NOMO-1 treated with dmso at 0.1 percent for 144 hours (cell line): ENCODE data around the gene ZNF799.
"Not testable (repeated sequence)": the region's sequence is repeated elsewhere in the genome, so short reads cannot be mapped to it uniquely, and the experiment has no call there.

ENCODE experiments used
- DNase-seq: peaks from one replicate; lab custom pipeline; 2025; ENCODE audit not compliant: unreplicated experiment; lab: John Stamatoyannopoulos, UW

ZNF799 gene

DNA sequence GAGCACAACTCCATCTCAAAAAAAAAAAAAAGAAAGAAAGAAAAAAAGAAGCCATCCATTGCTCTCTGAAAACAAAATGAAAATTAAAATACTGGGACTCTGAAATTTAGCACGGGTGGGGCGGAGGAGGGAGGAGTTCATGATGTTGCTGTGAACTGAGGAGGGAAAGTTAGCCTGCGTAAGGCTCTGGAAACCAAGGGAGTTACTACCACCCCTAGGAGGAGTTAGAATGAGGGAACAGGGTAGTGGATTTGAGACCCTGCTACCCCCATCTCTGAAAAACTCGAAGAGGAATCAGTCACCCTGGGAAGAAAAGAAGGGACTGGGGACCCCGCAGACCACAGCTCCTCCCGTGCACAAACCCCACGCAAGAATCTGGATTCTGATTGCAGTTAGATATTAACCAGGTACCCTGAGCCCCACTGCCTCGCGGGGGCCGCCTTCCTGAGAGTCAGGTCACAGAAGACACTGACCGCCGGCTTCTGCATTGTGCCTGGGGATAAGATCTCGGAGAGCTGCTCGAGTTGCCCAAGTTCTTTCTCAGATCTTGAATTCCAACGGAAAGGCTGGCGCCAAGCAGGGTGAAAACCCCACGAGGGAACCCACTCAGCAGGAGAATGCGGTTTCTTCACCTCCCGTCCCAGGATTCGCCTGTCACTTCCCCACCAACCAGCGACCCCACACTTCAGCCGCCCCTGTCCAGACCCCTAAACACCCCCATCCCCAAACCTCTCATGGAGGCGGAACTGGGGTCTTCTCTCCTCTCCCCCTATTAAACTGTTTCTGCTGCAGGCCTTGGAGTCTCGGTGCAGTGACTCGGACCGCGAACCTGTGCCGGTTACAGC, 36.5 kb downstream of the ZNF799 start:
- DNase-seq: no peak

- DNase-seq: not testable (repeated sequence)
Observed at GRCh38 chr19:12362236-12362635, 38.8 kb downstream of the ZNF799 start.

DNA sequence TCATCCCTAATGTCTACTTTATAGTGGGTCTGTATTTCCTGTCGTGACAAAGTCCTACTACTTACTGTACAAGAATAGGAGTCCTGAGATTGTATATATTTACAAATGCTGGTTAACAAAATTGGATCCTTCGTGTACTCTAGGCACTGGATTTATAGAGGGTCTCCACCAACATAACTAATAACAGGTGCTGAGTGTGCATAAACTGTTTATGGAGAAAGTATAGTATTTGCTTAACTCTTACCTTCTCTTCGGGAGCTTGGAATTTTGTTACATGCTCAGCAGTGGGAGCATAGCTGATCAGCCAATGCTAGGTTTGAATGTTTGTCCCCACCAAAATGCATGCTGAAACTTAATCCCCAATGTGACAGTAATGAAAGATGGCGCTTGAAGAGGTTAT, 47.7 kb downstream of the ZNF799 start:
- DNase-seq: no peak

- DNase-seq: no peak
Observed at GRCh38 chr19:12350890-12351197, 50.2 kb downstream of the ZNF799 start.

DNA sequence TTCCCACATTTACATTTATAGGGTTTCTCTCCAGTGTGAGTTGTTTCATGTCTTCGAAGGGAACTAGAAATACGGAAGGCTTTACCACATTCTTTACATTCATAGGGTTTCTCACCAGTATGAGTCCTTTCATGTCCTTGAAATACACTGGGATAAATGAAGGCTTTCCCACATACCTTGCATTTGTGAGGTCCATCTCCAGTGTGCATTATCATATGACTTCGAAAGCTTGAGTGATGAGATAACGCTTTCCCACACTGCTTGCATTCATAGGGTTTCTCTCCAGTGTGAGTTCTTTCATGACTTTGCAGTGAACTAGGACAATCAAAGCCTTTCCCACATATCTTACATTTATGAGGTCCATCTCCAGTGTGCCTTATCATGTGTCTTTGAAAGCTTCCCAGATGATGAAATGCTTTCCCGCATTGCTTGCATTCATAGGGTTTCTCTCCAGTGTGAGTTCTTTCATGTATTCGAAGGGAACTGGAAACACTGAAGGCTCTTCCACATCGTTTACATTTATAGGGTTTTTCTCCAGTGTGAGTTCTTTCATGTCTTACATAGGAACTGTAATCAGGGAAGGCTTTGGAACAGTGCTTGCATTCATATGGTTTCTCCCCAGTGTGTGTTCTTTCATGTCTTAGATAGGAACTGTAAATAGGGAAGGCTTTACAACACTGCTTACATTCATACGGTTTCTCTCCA, 50.7 kb downstream of the ZNF799 start:
- DNase-seq: no peak

DNA sequence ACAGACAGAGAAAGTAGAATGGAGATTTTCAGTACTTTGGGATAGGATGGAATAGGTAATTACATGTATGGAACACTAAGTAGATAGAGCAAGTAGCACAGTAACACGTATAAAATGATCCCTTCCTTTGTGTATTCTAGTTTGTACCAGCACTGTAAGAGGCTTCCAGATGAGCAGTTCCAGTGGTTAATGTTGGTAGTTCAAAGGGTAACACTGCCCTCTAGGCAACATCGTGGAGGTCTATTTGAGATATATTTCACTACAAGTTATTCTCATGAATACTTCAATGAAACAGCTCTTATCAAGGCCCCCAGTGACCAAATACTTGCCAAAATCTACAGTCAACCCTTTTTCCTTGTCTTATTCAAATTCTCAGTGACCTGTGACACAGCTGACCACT, 54.2 kb downstream of the ZNF799 start:
- DNase-seq: no peak

- DNase-seq: no peak
Observed at GRCh38 chr19:12345197-12345596, 55.9 kb downstream of the ZNF799 start.
